ENCODE data around the gene EPS8.

The EPS8 gene

DNA sequence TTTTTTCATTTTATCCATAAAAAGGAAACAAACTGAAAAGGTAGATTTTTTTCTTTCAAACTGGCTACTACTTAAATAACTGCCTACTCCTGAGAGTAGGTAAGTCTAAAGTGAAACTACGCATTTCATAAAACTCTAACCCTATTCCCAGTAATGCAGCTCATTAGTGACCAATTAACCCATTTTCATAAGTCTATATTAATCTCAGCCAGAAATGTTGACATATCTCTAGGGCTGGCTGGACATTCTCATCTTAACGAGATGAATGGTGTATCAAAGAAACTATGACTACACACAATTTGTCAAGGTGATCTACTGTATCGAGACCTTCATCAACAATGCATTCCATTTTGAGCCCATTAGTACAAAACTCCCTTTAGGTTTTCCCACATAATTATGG, 57.2 kb downstream of the EPS8 start:
- H3K4me3 ChIP-seq (ENCODE audit: low read depth, low read length) = no peak overlapping the region
- TF ChIP-seq, protein P1, sequence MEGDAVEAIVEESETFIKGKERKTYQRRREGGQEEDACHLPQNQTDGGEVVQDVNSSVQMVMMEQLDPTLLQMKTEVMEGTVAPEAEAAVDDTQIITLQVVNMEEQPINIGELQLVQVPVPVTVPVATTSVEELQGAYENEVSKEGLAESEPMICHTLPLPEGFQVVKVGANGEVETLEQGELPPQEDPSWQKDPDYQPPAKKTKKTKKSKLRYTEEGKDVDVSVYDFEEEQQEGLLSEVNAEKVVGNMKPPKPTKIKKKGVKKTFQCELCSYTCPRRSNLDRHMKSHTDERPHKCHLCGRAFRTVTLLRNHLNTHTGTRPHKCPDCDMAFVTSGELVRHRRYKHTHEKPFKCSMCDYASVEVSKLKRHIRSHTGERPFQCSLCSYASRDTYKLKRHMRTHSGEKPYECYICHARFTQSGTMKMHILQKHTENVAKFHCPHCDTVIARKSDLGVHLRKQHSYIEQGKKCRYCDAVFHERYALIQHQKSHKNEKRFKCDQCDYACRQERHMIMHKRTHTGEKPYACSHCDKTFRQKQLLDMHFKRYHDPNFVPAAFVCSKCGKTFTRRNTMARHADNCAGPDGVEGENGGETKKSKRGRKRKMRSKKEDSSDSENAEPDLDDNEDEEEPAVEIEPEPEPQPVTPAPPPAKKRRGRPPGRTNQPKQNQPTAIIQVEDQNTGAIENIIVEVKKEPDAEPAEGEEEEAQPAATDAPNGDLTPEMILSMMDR (IDR thresholded peaks at IDR 0.05; ENCODE audit: borderline replicate concordance, insufficient read depth, low read depth, low read length) = no peak

GRCh38 chr12:15729097-15729496, 60.1 kb downstream of the EPS8 start:
- H3K4me3 ChIP-seq (ENCODE audit: low read depth, low read length) = no peak overlapping the region
- TF ChIP-seq, protein P1 (IDR thresholded peaks at IDR 0.05; ENCODE audit: borderline replicate concordance, insufficient read depth, low read depth, low read length) = no peak

DNA sequence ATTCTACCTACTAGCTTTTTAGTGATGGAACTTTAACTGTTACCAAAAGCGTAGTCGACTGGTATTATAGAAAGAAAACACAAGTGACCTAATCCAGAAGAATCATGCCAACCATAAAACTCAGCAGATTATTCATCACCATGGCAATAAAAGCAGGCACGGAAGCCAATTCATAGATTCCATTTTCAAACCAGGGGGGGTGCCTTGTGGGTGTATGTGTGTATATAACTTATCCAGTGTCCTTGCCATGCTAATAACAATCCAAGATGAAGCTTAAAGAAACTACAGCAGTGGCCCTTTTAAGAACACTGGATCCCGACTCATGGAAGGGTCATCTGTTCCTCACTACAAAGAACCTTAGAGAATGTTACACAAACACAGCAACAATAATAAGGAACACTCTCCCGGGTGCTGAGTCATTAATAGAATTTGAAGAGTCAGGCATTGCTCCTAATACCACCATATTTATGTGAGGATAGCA, 61.0 kb downstream of the EPS8 start:
- TF ChIP-seq, protein P1 (IDR thresholded peaks at IDR 0.05; ENCODE audit: borderline replicate concordance, insufficient read depth, low read depth, low read length) = no peak

DNA sequence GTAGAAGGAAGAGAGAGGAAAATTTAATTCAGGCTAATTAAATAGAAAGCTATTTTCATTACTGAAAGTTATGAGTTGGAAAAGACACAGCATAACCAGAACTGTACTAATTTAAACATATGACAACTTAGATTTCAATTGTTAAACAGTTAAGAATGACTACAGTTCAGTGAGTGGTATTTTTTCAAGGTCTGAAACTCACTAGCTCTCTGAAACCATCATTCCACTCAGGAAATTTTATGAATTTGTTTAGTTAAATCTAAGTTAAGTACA, 62.4 kb downstream of the EPS8 start:
- TF ChIP-seq, protein P1 (IDR thresholded peaks at IDR 0.05; ENCODE audit: borderline replicate concordance, insufficient read depth, low read depth, low read length) = no peak
- H3K4me3 ChIP-seq (ENCODE audit: low read depth, low read length) = no peak overlapping the region

More for the DNA sequence above, 61.0 kb downstream of the EPS8 start:
- H3K4me3 ChIP-seq (ENCODE audit: low read depth, low read length) = no peak overlapping the region

- no peak overlapping the region for H3K4me3 ChIP-seq (ENCODE audit: low read depth, low read length)
- TF ChIP-seq, protein P1 (IDR thresholded peaks at IDR 0.05; ENCODE audit: borderline replicate concordance, insufficient read depth, low read depth, low read length) = no peak
These were observed 62.9 kb downstream of the EPS8 start for GRCh38 chr12:15726027-15726877.

- TF ChIP-seq, protein P1 (IDR thresholded peaks at IDR 0.05; ENCODE audit: borderline replicate concordance, insufficient read depth, low read depth, low read length) = no peak
- no peak overlapping the region for H3K4me3 ChIP-seq (ENCODE audit: low read depth, low read length)
These were observed 66.2 kb downstream of the EPS8 start for GRCh38 chr12:15722951-15723350.

Measured in GM12875 (cell line).